K562 (cell line): ENCODE measurements around the gene PRND. TPM values are rescaled to one million over a fixed set of nuclear protein-coding genes. Genes with fewer than 3 reads are reported as not detected.
A peak's percentile ranks its signal among the peaks of the same experiment; 100 is the strongest.

ENCODE experiments used
- ATAC-seq: fragments of 200-7000 bp; cut with Tn5 transposase; 3 replicates; pipeline ENCODE4 v1.9.1; 2020; ENCODE audit warnings: moderate library complexity
- BruUV-seq: library from RNA; stranded (reverse); fragments of 400-500 nt; replicated peaks from 2 replicates; lab custom pipeline; 2021; lab: Mats Ljungman, UMichigan
- CTCF ChIA-PET: fragments of 300-600 bp; formaldehyde crosslinking; extraction: SDS; loops from one replicate; lab custom pipeline; 2021; ENCODE audit warnings: low intra/inter-chr PET ratio; lab: Yijun Ruan, JAX
- POLR2A ChIA-PET: fragments of 300-600, 350-650 bp; sonication (Branson Sonifier 250); formaldehyde crosslinking; extraction: SDS; loops from one replicate; lab custom pipeline; 2021; ENCODE audit warnings: antibody characterized with exemption, inconsistent platforms; lab: Yijun Ruan, JAX
- DNase-seq, 4 experiments: peaks; one replicate each; pipeline versions ENCODE4 v3.0.0 to v3.0.0-alpha.2; 2011 to 2018; ENCODE audit warnings: low spot score in 3 of 4, mixed read lengths in 3 of 4; ENCODE audit errors: extremely low read depth in 1 of 4
- FAIRE-seq: peaks from 2 replicates; lab custom pipeline; 2011; peaks lifted over from hg19 to GRCh38; lab: Jason Lieb, UNC
- H2AFZ ChIP-seq: 2 replicates; pipeline ENCODE4 v1.6.0; 2011; ENCODE audit warnings: low read depth, low read length, control low read depth, inconsistent platforms
- H3K27ac ChIP-seq: fragments of 200-600 bp; 3 replicates; pipeline ENCODE4 v1.8.0; 2011; ENCODE audit warnings: low read depth, mild to moderate bottlenecking, control low read depth, inconsistent platforms, low read length, moderate library complexity, mixed read lengths; ENCODE audit errors: extremely low read depth
- H3K27me3 ChIP-seq, 2 experiments: fragments of 300-600 bp in 1 of 2; 2 replicates in 1 of 2; 3 replicates in 1 of 2; pipeline versions ENCODE4 v1.6.0 to v1.8.0; 2011; ENCODE audit warnings: inconsistent platforms in 2 of 2, low read length in 2 of 2, mild to moderate bottlenecking in 1 of 2, mixed read lengths in 1 of 2, moderate library complexity in 1 of 2; ENCODE audit not compliant: control insufficient read depth in 2 of 2, insufficient read depth in 2 of 2
- H3K36me3 ChIP-seq: fragments of 300-600 bp; 3 replicates; pipeline ENCODE4 v1.8.0; 2011; ENCODE audit warnings: mild to moderate bottlenecking, low read length, inconsistent platforms; ENCODE audit not compliant: control insufficient read depth, insufficient read depth
- H3K4me1 ChIP-seq, 2 experiments: fragments of 200-600 bp in 1 of 2; replicated peaks in 1 of 2; 2 replicates in 1 of 2; 3 replicates in 1 of 2; pipeline versions ENCODE4 v1.5.1 to v1.8.0; 2011; ENCODE audit warnings: inconsistent platforms in 2 of 2, low read length in 2 of 2, mild to moderate bottlenecking in 1 of 2, mixed read lengths in 1 of 2, moderate library complexity in 1 of 2; ENCODE audit not compliant: control insufficient read depth in 2 of 2, insufficient read depth in 2 of 2
- H3K4me2 ChIP-seq: 2 replicates; pipeline ENCODE4 v1.6.1; 2011; ENCODE audit warnings: low read length, control low read depth, inconsistent platforms, mixed read lengths; ENCODE audit not compliant: insufficient read depth
- H3K4me3 ChIP-seq: fragments of 200-600 bp; sonication (generic), shearing (Covaris generic); 2 replicates; pipeline ENCODE4 v1.5.1; 2016; ENCODE audit warnings: control low read depth, inconsistent platforms
- H3K79me2 ChIP-seq: fragments of 200-600 bp; 3 replicates; pipeline ENCODE4 v1.8.0; 2011; ENCODE audit warnings: low read length, inconsistent platforms; ENCODE audit not compliant: control insufficient read depth, insufficient read depth
- H3K9ac ChIP-seq, 2 experiments: 2 replicates each; pipeline versions ENCODE4 v1.6.0 to v1.6.1; 2011; ENCODE audit warnings: low read depth in 2 of 2, low read length in 2 of 2, control low read depth in 1 of 2, inconsistent platforms in 1 of 2, mild to moderate bottlenecking in 1 of 2, mixed read lengths in 1 of 2; ENCODE audit not compliant: insufficient read depth in 1 of 2
- H3K9me1 ChIP-seq: one replicate; pipeline ENCODE4 v1.6.0; 2011; ENCODE audit warnings: inconsistent platforms, mild to moderate bottlenecking, low read length, moderate library complexity; ENCODE audit not compliant: control insufficient read depth, insufficient read depth
- H3K9me3 ChIP-seq: replicated peaks from 2 replicates; pipeline ENCODE4 v1.5.1; 2011; ENCODE audit warnings: low read depth, low read length, inconsistent platforms; ENCODE audit not compliant: control insufficient read depth, insufficient read depth
- H4K20me1 ChIP-seq: replicated peaks from 2 replicates; pipeline ENCODE4 v1.6.1; 2011; ENCODE audit warnings: low read length, inconsistent platforms, mixed read lengths; ENCODE audit not compliant: control insufficient read depth, insufficient read depth
- ARID1B ChIP-seq: fragments of 450-650 bp; IDR thresholded peaks from 2 replicates; pipeline ENCODE4 v1.6.1; 2016; ENCODE audit warnings: antibody characterized with exemption, mild to moderate bottlenecking, inconsistent platforms
- ATF3 ChIP-seq, 2 experiments: fragments of 450-650 bp in 1 of 2; sonication (generic) in 1 of 2; formaldehyde crosslinking in 1 of 2; IDR thresholded peaks in 1 of 2; conservative IDR thresholded peaks in 1 of 2; 2 replicates each; pipeline versions ENCODE4 v1.6.1 to v1.8.1; 2016 to 2023; ENCODE audit warnings: mild to moderate bottlenecking in 2 of 2, moderate library complexity in 2 of 2, inconsistent platforms in 1 of 2, missing genetic modification reagents in 1 of 2
- CBFA2T2 ChIP-seq: fragments of 450-650 bp; conservative IDR thresholded peaks from 2 replicates; pipeline ENCODE4 v1.6.1; 2017; ENCODE audit warnings: mild to moderate bottlenecking
- CBFA2T3 ChIP-seq: fragments of 450-650 bp; IDR thresholded peaks from 2 replicates; pipeline ENCODE4 v1.6.1; 2017
- CEBPG ChIP-seq, 3 experiments: fragments of 200-800 bp in 1 of 3; sonication (Bioruptor generic) in 1 of 3; sonication (generic) in 1 of 3; formaldehyde crosslinking in 1 of 3; IDR thresholded peaks in 2 of 3; conservative IDR thresholded peaks in 1 of 3; 2 replicates each; pipeline versions ENCODE4 v1.6.1 to v1.8.0; 2016 to 2022; ENCODE audit warnings: missing compliant biosample characterization in 2 of 3, missing genetic modification characterization in 2 of 3, mild to moderate bottlenecking in 1 of 3, missing genetic modification reagents in 1 of 3
- HDAC3 ChIP-seq: fragments of 450-650 bp; IDR thresholded peaks from 2 replicates; pipeline ENCODE4 v1.6.1; 2018; ENCODE audit warnings: borderline replicate concordance, mild to moderate bottlenecking, moderate library complexity; ENCODE audit not compliant: partially characterized antibody
- MEIS2 ChIP-seq: fragments of 450-650 bp; IDR thresholded peaks from 2 replicates; pipeline ENCODE4 v1.6.1; 2014; ENCODE audit warnings: mild to moderate bottlenecking; ENCODE audit not compliant: partially characterized antibody
- NR0B1 ChIP-seq: fragments of 450-650 bp; IDR thresholded peaks from one replicate; pipeline ENCODE4 v1.6.1; 2018; ENCODE audit warnings: mild to moderate bottlenecking, moderate library complexity; ENCODE audit not compliant: partially characterized antibody
- RNF2 ChIP-seq: sonication (generic); IDR thresholded peaks from 2 replicates; pipeline ENCODE4 v1.6.1; 2016
- RUNX1 ChIP-seq: sonication (generic); IDR thresholded peaks from 2 replicates; pipeline ENCODE4 v1.6.1; 2016; ENCODE audit warnings: antibody characterized with exemption, low read depth
- SRSF7 ChIP-seq: fragments of 200-400 bp; formaldehyde crosslinking; optimal IDR thresholded peaks from 2 replicates; pipeline ENCODE3; 2017; ENCODE audit warnings: mild to moderate bottlenecking, low read depth, low read length
- THRAP3 ChIP-seq: fragments of 450-650 bp; IDR thresholded peaks from 2 replicates; pipeline ENCODE4 v1.6.1; 2016; ENCODE audit warnings: mild to moderate bottlenecking, inconsistent platforms, borderline replicate concordance
- ZNF23 ChIP-seq: fragments of 250-450 bp; sonication (Bioruptor Pico); IDR thresholded peaks from 2 replicates; pipeline ENCODE4 v1.4.0; 2020; ENCODE audit warnings: mild to moderate bottlenecking
- WGBS: fragments of 100-300 bp; shearing (Covaris generic); methylation state at CpG from one replicate; pipeline ENCODE4 v1.1.6; 2016; ENCODE audit warnings: low coverage, mixed read lengths; ENCODE audit not compliant: insufficient coverage; ENCODE audit errors: missing lambda C conversion rate; 5-methylcytosine and 5-hydroxymethylcytosine counted together
- in situ Hi-C: fragments of 300-500 bp; cut with MboI; formaldehyde crosslinking; loops from 4 replicates; pipeline ENCODE4 v1.15.0; 2018; ENCODE audit warnings: inconsistent platforms, mixed read lengths
- intact Hi-C: fragments of 100-400 bp; cut with micrococcal nuclease; formaldehyde crosslinking; loops from 2 replicates; pipeline ENCODE4 v1.14.2; 2022
- polyA plus RNA-seq, 8 experiments: library from polyadenylated mRNA; depleted of rRNA in 4 of 8; stranded (reverse) in 5 of 8; unstranded in 3 of 8; fragments of >200 nt; fragmentation: Nextera tagmentation in 2 of 8; fragmentation: Illumina TruSeq in 1 of 8; extraction: Ambion mirVana in 2 of 8; extraction: Trizol in 1 of 8; gene quantifications; 2 replicates each; pipeline versions ENCODE4 v1.2.1 to v1.2.3, GENCODE V29; 2011 to 2014; ENCODE audit warnings: inconsistent platforms in 1 of 8, missing spikeins in 1 of 8
- total RNA-seq, 7 experiments: library from RNA; depleted of rRNA in 6 of 7; stranded (reverse); fragments of >200 nt in 6 of 7; fragmentation: Illumina TruSeq in 2 of 7; extraction: Trizol in 2 of 7; gene quantifications; 2 replicates each; pipeline versions ENCODE4 v1.2.1 to v1.2.3, GENCODE V29; 2011 to 2021; ENCODE audit warnings: low replicate concordance in 1 of 7
- TF ChIP-seq, protein P1 (sequence below): fragments of 250-450 bp; sonication (Bioruptor Pico); IDR thresholded peaks from 2 replicates; pipeline ENCODE4 v1.6.1; 2021; ENCODE audit warnings: mild to moderate bottlenecking
- TF ChIP-seq, protein P2 (sequence below): fragments of 450-650 bp; conservative IDR thresholded peaks from 2 replicates; pipeline ENCODE4 v1.6.1; 2016; ENCODE audit warnings: missing genetic modification characterization, low read depth, mild to moderate bottlenecking, missing compliant biosample characterization, moderate library complexity

Gene PRND
- total and polyA plus RNA-seq, 9 of the 15 experiments (the other 6 are each of a cell fraction or from before 2014, with no cell fraction given) = not detected

- WGBS = 24% methylated on average over 3 of the region's 5 CpGs
- TF ChIP-seq MEIS2 (peak; percentile 9), NR0B1 (no peak), ARID1B (peak; percentile 13; the same call in 1 of the 2 replicates), THRAP3 (no peak), RUNX1 (no peak), HDAC3 (no peak), ZNF23 (CRISPR knock-in tag) (no peak), SRSF7 (no peak), ATF3 (IDR thresholded peaks at IDR 0.05) (peak; percentile 88), ATF3 (CRISPR knock-in tag; conservative IDR thresholded peaks at IDR 0.05) (no peak), RNF2 (no peak), CEBPG (CRISPR knock-in tag; IDR thresholded peaks at IDR 0.05) (no peak), CEBPG (tag; conservative IDR thresholded peaks at IDR 0.05 in 1 of 2, IDR thresholded peaks at IDR 0.05 in 1 of 2) (peak in 1 of 2 experiments; percentile 77; a peak in 2 of 4 replicates), CBFA2T2 (peak; percentile 36; the same call in 1 of the 2 replicates), CBFA2T3 (peak; percentile 38; the same call in 1 of the 2 replicates)
- TF ChIP-seq, protein P1, sequence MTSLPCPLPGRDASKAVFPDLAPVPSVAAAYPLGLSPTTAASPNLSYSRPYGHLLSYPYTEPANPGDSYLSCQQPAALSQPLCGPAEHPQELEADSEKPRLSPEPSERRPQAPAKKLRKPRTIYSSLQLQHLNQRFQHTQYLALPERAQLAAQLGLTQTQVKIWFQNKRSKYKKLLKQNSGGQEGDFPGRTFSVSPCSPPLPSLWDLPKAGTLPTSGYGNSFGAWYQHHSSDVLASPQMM = no peak
- TF ChIP-seq, protein P2, sequence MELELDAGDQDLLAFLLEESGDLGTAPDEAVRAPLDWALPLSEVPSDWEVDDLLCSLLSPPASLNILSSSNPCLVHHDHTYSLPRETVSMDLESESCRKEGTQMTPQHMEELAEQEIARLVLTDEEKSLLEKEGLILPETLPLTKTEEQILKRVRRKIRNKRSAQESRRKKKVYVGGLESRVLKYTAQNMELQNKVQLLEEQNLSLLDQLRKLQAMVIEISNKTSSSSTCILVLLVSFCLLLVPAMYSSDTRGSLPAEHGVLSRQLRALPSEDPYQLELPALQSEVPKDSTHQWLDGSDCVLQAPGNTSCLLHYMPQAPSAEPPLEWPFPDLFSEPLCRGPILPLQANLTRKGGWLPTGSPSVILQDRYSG = no peak
These were observed 39.7 kb upstream of the PRND start for GRCh38 chr20:4681991-4682401.

More at GRCh38 chr20:4681991-4682401, 39.7 kb upstream of the PRND start:
- Histone ChIP-seq H3K27me3 (no peaks in the 10 kb centered on the region), H4K20me1 (no peaks in the 10 kb centered on the region), H3K9ac (no peak overlapping the region), H3K36me3 (no peaks in the 10 kb centered on the region), H3K9me1 (no peaks in the 10 kb centered on the region), H3K27ac (no peak overlapping the region), H3K4me3 (no peak overlapping the region), H3K4me1 (peaks cover 7 to 10% of the 10 kb centered on the region in 2 experiments; a peak in 4 of 5 replicates), H2AFZ (no peak overlapping the region), H3K4me2 (no peak overlapping the region), H3K9me3 (no peaks in the 10 kb centered on the region), H3K79me2 (peaks cover 3% of the 10 kb centered on the region; the same call in 1 of the 3 replicates)
- CTCF ChIA-PET = no interaction called here
- ATAC-seq (no peak), DNase-seq (no peak), FAIRE-seq (no peak)
- no TSS peak for BruUV-seq
- in situ Hi-C loops (no loop called here), intact Hi-C loops (no loop called here)
- POLR2A ChIA-PET = interaction anchor here (1.1 kb wide), 1 partner anchor 14 kb away, joined by 4 read pairs; no protein-coding TSS in a partner anchor
